Measurements from ENCODE around the gene SEMA4D. TPM values are rescaled to one million over a fixed set of nuclear protein-coding genes. Genes with fewer than 3 reads are reported as not detected.
A peak's percentile ranks its signal among the peaks of the same experiment; 100 is the strongest.

SEMA4D gene
- total RNA-seq, 3 donors from 2014 or later (not counting 1 experiment from before 2014, with no cell fraction given), result 354 to 448 (median 420) TPM

- Histone ChIP-seq H3K4me1 (ENCODE audit: control insufficient read depth, insufficient read depth, low read length) (peaks cover 59% of the 10 kb centered on the region), H3K27ac (ENCODE audit: low read length) (no peak overlapping the region), H3K27me3 (ENCODE audit: control insufficient read depth, insufficient read depth, low read length) (no peaks in the 10 kb centered on the region), H3K4me3 (ENCODE audit: low read length) (no peak overlapping the region), H3K36me3 (ENCODE audit: control insufficient read depth, insufficient read depth, low read length) (peaks cover 59% of the 10 kb centered on the region), H3K9me3 (ENCODE audit: control insufficient read depth, insufficient read depth, low read length) (peaks cover 6% of the 10 kb centered on the region)
- DNase-seq (no peak), ATAC-seq (no peak)
- Mint-ChIP-seq H3K4me3 (no peak overlapping the region), H3K4me1 (peaks cover 61 to 68% of the 10 kb centered on the region in 2 donors), H3K9me3 (peaks cover 0 to 4% of the 10 kb centered on the region in 2 donors), H3K27me3 (ENCODE audit: low read depth in 2 of 2) (no peaks in the 10 kb centered on the region), H3K27ac (peak overlapping the region in 1 of 2 donors; percentile 77), H3K36me3 (peaks cover 4% of the 10 kb centered on the region)
- WGBS (ENCODE audit: insufficient coverage), result 91% methylated on average over 14 of the region's 14 CpGs
- TF ChIP-seq, protein P1, sequence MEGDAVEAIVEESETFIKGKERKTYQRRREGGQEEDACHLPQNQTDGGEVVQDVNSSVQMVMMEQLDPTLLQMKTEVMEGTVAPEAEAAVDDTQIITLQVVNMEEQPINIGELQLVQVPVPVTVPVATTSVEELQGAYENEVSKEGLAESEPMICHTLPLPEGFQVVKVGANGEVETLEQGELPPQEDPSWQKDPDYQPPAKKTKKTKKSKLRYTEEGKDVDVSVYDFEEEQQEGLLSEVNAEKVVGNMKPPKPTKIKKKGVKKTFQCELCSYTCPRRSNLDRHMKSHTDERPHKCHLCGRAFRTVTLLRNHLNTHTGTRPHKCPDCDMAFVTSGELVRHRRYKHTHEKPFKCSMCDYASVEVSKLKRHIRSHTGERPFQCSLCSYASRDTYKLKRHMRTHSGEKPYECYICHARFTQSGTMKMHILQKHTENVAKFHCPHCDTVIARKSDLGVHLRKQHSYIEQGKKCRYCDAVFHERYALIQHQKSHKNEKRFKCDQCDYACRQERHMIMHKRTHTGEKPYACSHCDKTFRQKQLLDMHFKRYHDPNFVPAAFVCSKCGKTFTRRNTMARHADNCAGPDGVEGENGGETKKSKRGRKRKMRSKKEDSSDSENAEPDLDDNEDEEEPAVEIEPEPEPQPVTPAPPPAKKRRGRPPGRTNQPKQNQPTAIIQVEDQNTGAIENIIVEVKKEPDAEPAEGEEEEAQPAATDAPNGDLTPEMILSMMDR (IDR thresholded peaks at IDR 0.05), result no peak
- intact Hi-C loops (cut with micrococcal nuclease), result no loop called here
Observed at GRCh38 chr9:89402695-89403427, 95.1 kb downstream of the SEMA4D start.

DNA sequence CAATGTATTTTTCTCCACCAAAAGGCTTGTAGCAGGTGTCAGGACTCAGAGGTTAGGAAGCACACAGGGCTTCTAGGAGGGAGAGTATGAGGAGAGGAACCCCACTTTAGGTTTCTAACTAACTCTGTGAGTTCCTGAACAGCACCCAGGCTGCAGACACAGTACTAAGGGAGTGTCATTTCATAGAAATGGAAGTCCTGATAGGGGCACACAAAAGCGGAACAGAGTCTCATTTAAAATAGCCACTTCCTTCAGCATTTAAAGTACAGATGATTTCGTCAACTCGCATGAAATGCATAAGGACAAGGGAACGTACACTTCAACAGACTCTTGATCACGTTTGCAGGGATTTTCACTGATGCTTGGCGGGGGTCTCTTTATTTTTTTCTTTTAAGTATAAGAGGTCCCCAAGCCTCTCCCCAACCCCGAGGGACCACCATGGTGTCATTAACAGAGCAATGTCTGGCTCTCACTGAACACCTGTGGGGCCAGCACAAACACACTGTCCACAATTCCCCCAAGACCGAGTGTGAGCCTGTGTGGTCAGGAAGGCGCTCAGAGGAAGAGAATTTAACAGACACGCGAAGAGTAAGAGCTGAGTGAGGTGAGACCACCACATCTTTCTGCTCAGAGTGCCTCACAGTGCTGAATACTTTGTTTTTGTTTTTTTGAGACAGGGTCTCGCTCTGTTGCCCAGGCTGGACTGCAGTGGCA, 97.4 kb downstream of the SEMA4D start:
- Mint-ChIP-seq H3K4me1 (peaks cover 38 to 45% of the 10 kb centered on the region in 2 donors), H3K36me3 (peaks cover 7% of the 10 kb centered on the region), H3K9me3 (no peaks in the 10 kb centered on the region), H3K27me3 (ENCODE audit: low read depth in 2 of 2) (no peaks in the 10 kb centered on the region), H3K4me3 (peak overlapping the region; percentile 41), H3K27ac (peak overlapping the region; percentile 77 to 83)
- TF ChIP-seq, protein P1 (IDR thresholded peaks at IDR 0.05), result no peak
- no peaks in the 10 kb centered on the region for H3K27me3 ChIP-seq (ENCODE audit: control insufficient read depth, insufficient read depth, low read length)
- intact Hi-C loops (cut with micrococcal nuclease), result no loop called here
- peak overlapping the region; percentile 45 for H3K27ac ChIP-seq (ENCODE audit: low read length)
- H3K4me1 ChIP-seq (ENCODE audit: control insufficient read depth, insufficient read depth, low read length), result peaks cover 36% of the 10 kb centered on the region
- DNase-seq, result no peak
- no peaks in the 10 kb centered on the region for H3K9me3 ChIP-seq (ENCODE audit: control insufficient read depth, insufficient read depth, low read length)
- 29% methylated on average over 12 of the region's 12 CpGs for WGBS (ENCODE audit: insufficient coverage)
- ATAC-seq, result peak; percentile 54 to 76 (median 71)
- H3K36me3 ChIP-seq (ENCODE audit: control insufficient read depth, insufficient read depth, low read length), result peaks cover 80% of the 10 kb centered on the region
- no peak overlapping the region for H3K4me3 ChIP-seq (ENCODE audit: low read length)

DNA sequence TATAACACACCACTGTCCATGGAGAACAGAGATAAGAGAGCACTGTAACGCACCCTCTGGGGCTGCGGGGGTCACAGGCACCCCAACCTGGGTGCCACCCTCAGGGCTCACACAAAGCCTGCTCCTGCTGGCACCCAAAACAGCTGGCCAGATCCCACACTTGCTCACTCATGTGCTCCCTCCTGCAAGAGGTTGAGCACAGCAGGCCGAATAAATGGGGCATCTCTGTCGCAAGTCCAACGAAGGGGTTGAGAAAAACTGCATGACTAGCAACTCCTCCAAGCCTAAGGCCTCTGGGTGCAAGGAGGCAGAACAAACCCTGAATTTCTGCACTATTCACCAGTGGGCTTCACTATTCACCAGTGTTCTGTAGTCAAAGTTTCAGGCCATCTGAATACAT, 99.3 kb downstream of the SEMA4D start:
- 94% methylated on average over 5 of the region's 5 CpGs for WGBS (ENCODE audit: insufficient coverage)
- H3K36me3 ChIP-seq (ENCODE audit: control insufficient read depth, insufficient read depth, low read length), result peaks cover 84% of the 10 kb centered on the region
- TF ChIP-seq, protein P1 (IDR thresholded peaks at IDR 0.05), result no peak
- H3K27me3 ChIP-seq (ENCODE audit: control insufficient read depth, insufficient read depth, low read length), result no peaks in the 10 kb centered on the region
- H3K4me3 ChIP-seq (ENCODE audit: low read length), result no peak overlapping the region
- H3K27ac ChIP-seq (ENCODE audit: low read length), result no peak overlapping the region
- no peak for DNase-seq
- Mint-ChIP-seq H3K4me1 (peaks cover 28 to 40% of the 10 kb centered on the region in 2 donors), H3K27me3 (ENCODE audit: low read depth in 2 of 2) (no peaks in the 10 kb centered on the region), H3K9me3 (no peaks in the 10 kb centered on the region), H3K4me3 (no peak overlapping the region), H3K36me3 (peaks cover 16% of the 10 kb centered on the region), H3K27ac (peak overlapping the region in 1 of 2 donors; percentile 58)
- no peaks in the 10 kb centered on the region for H3K9me3 ChIP-seq (ENCODE audit: control insufficient read depth, insufficient read depth, low read length)
- peaks cover 20% of the 10 kb centered on the region for H3K4me1 ChIP-seq (ENCODE audit: control insufficient read depth, insufficient read depth, low read length)
- no peak for ATAC-seq
- intact Hi-C loops (cut with micrococcal nuclease), result no loop called here
